GM18498 (cell line): ENCODE data around the gene KIF26B.

ENCODE experiments used
- ATAC-seq: cut with Tn5 transposase; IDR thresholded peaks from one replicate; pipeline ENCODE4 v1.9.1; 2021; ENCODE audit warnings: mild to moderate bottlenecking, moderate library complexity; ENCODE audit not compliant: unreplicated experiment

The KIF26B gene

DNA sequence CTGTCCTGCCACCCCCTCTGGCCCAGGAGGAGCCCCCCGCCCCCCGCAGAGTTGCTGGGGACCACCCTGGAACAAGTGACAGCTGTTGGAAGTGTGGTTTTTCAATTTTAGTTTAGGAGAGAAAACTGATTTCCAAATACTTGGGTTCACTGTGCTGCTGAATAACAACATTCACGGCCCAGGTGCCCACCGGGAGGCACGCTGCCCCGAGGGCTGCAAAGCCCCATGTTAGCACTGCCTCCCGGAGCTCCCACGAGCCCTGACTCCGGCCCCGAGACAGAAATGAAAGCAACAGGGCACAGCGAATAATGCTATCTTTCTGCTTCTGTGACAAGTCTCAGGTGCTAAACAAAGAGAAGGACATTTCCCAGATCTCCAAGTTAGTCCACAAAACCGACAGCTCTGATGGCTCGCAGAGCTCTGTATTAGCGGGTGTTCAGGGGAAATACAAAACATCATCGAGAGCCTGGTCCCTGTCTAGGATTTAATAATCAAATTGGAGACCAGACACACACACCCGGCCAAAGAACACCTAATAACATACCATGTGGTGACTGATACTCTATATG lies 451.5 kb downstream of the KIF26B start:
- no peak for ATAC-seq

DNA sequence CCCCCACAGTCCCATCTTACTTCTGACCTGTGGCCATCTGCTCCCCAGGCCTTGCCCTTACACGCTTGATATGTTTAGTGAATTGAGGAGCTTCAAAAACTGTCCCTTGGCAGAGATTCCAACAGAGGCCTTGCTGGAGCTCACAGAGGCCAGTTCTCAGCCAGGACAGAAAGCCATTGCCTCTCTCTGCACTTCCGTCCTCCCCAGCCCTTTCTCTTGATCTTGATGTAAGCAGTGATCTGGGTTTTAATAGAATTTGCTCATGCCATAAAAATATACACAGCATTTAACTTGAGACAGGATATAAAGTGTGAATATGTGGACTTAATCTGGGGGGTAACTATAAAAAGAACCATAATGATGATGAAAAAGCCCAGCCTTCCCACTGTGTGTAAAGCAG lies 453.5 kb downstream of the KIF26B start:
- no peak for ATAC-seq

DNA sequence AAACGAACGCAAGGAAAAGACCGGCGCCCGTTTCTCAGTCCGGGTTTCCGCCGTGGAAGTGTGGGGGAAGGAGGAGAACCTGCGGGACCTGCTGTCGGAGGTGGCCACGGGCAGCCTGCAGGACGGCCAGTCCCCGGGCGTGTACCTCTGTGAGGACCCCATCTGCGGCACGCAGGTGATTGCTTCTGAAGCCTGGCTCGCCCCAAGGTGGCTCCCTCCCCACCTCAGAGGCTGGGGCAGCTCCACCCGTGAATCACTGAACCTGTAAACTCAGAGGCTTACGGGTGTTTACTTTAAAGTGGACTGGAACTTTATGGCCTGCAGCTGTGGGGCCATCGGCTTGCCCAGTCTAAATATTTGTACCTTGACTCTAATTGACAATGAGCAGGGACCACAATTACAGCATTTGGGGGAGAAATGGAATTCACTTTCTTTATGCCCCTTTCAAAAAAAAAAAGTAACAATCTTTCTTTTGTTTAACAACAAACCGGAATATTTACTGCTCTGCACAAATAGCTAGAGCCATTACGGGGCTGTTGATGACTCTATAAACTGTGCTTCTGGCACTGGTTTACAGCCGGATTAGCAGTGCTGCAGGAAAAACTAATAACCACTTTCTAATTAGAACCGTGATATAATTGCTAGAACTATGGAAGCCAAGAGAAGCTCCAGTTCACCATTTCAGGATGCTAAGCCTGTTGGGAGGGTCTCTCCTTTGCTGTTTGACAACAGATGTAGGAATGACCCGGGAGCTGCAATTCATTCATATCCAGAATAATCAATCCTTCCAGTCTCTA lies 454.8 kb downstream of the KIF26B start:
- ATAC-seq, result no peak

DNA sequence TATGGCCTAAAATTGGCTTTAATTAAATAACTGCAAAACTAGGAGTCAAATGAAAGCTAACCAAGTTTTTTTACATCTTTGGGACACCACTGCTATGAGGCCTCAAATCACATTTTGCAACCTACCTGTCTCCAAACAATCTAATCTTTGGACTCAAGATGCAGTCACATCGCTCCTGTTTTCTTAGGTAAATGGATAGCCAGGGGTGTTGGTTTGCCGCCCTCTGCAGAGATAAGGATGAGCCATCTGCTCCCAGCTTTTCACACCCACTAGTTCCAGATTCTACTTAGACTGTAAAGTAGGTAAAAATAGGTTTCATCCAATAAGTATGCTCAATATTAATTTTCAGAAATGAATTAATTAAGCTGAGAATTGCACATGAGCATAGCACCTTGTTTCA lies 456.5 kb downstream of the KIF26B start:
- no peak for ATAC-seq

DNA sequence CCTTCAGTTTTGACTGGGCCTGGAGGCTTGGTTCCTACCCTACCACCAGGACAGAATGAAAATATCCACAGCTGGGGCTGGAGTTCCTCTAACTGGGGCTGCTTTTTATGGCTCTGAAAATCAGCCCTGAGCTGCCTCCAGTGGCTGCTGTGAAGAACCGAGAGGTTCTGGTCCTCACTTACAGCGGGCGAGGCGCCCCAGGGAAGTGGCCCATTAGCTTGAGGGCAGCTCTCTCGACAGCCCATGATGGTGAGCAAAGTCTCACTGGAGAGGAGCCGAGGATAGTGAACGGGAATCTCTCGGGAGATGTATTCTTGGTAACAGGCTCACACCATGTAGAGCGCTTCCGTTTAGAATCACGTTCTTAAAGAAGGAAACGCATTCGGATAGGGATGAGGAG lies 459.7 kb downstream of the KIF26B start:
- ATAC-seq, result no peak

DNA sequence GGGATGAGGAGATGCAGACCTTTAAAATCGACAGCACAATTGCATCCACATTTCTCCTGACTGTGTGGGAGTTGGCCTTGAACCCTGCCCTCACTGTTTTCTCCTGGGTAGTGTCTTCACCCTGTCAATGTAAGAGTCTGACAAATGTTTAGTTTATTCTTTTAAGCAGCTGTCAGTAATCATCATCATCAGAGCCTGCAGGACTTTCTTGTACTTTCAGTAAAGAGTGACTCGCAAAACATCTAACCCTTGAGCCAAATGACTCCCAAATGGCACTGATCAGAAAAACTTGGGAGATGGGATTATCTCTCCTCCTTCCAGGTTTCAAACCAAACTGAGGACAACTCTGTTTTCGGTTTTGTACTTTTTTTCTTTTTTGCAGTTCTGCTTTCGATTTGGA lies 460.2 kb downstream of the KIF26B start:
- ATAC-seq, result no peak

DNA sequence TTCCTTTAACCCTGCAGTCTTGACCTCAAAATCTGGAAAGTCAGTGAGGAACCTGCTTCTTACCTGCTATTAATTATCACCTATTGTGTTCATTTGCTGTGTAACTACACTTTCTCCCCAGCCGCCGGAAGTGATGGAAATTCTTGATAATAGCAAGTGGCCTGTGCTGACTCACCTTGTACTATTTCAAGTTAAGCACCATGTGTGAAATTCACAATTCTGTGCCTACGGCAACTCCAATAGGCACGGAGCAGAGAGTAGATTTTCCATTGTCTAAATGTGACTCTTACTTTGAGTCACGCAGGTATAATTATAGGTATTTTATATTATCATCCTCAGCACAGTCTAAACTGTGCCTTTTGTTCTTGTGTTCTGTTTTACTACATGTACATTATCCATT lies 466.8 kb downstream of the KIF26B start:
- no peak for ATAC-seq

DNA sequence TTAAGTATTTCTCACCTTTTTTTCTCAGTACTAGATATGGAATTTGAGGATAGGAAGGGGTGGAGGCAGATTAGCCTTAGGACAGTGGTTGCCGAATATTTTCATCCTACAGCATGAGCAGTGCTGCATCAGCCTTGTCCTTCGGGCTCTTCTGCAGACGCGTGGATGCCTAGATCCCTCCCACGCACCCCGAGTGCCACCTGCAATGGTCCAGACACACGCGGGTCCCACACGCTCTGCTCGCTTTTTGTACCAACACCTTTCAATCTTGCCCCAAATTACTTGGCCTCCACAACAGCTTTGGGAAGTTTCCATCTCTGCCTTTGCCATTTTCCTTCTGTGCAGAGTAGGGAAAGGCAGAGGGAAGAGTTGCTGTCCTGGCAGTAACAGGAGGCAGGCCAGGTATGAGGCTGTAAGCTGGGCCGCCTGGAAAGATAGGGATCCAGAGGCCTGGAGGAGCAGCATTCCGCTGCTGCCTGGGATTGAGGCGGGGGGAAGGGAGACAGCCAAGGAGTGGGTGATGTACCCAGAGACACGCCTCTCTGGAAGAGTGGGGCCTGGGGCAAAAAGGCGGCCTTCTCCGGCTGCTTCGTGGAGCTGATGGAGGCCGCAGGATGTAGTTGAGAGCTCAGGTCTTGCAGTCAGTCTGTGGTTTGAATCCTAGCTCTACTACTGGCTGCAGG lies 467.7 kb downstream of the KIF26B start:
- no peak for ATAC-seq

DNA sequence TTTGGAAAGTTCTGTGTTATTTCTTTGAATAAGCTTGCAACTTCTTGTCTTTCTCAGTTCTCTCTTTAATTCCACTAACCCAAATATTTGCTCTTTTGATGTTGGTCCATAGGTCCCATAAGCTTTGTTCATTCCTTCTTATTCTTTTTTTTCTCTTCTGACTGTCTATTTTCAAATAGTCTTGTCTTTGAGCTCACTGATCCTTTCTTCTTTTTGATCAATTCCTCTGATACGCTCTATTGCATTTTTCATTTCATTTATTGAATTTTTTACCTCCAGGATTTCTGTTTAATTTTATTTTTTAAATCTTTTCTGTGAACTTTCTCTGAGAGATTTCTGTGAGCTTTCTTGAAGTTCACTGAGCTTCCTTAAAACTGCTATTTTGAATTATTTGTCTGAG lies 486.6 kb downstream of the KIF26B start:
- ATAC-seq, result no peak

DNA sequence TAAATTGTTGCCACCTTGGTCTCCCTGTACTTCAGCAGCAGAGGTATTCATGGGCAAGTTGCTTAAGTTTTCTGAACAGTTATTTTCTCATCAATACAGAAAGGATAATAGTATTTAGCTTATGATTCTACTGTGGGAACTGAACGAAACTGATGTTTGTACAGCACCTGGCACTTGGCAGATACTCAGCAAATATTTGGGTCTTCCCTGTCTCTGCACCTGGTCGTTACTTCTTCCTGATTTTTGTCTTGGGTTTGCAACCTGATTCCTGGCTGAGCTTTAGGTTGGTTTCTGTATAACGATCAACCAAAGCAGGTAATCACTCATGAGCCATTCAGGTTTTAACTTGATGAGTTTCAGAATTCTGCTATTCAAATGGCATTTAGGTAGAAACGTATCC lies 490.6 kb downstream of the KIF26B start:
- ATAC-seq, result no peak

DNA sequence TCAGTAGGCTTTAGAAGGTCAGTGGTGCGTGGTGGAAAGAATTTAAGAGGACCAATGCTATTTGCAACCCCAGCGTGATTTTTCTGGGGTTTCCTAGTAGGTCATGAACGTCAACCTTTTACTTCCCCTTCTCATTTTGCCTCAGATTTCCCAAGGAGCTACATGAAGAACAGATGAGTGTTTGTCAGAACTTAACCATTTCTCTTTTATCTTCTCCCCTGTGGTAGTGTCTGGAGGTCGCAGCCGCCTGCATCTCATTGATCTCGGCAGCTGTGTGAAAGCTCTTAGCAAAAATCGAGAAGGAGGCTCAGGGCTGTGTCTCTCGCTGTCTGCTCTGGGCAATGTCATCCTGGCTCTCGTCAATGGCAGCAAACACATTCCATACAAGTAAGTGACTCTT lies 491.1 kb downstream of the KIF26B start:
- ATAC-seq, result no peak

DNA sequence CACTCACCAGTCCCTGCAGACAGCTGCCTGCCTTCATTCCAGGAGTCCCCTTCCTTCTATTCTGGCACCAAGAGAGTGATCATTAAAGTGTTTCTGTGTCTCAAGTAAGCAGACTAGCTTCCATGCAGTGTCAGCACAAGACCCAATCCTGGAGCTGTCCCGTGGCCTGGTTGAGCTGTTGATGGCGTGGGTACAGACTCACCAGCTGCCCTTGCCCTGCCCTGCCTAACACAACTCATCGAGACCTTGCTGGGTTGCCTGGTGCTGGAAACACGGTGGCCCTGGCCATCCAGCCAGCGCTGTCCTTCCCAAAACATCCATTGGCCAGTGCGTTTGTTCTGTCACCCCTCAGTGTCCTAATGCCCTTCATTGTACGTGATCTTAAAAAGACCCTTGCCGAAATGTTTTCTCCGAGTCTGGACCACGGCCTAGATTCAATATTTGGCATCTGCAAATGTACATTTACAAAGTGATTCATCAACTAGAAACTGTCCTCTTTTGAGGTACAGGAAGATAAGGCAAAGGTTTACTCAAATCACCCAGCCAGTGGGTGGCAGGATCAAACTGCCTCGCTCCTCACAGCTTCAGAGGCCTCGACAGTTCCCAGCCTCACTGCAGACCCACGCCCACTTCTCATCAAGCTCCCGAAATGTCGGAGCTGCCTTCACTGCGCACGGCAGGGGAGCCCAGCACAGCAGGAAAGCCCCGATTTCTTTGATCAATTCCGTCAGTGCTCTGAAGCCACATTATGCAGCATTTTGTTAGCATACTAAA lies 494.2 kb downstream of the KIF26B start:
- no peak for ATAC-seq

DNA sequence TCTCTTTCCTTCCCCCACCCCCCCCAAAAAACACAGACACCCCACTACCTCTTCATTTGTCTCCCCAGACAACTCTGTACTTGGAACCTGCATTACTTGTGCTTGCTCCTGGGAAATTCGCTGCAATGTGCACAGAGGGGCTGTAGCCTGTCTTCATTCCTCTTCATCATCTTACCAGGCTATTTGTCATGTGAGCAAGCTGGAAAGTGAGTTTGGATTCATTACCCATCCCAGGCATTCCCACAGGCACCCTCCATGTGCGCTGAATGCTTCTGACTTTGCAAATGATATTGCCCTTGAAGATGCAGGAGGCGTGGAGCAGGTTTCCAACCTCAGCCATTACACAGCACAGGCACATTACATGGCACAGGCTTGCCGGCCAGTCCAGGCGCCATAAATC lies 494.9 kb downstream of the KIF26B start:
- ATAC-seq, result no peak

DNA sequence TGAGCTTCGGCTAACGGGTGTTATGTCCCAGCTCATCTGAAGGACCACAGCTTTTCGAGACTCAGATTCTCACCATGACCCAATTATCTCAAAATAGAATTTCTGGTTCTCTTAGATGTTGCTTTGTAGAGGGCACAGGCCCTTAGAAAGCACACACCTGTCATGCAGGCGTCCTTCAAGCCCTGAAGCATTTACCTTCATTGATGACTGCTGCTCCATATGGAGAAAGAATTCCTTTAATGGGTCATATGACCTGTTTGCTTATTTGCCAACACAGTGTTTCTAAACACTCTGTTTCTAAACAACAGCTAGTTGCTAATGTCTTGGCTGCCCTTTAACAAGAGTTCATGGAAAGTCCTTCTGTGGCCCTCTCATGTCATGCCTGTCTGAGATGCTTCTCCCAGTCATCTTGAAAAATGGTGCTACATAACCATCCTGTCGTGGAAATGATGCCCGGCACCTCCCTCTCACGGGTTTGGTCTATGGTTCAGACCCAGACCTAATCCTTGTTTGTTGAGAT lies 495.7 kb downstream of the KIF26B start:
- ATAC-seq, result no peak

DNA sequence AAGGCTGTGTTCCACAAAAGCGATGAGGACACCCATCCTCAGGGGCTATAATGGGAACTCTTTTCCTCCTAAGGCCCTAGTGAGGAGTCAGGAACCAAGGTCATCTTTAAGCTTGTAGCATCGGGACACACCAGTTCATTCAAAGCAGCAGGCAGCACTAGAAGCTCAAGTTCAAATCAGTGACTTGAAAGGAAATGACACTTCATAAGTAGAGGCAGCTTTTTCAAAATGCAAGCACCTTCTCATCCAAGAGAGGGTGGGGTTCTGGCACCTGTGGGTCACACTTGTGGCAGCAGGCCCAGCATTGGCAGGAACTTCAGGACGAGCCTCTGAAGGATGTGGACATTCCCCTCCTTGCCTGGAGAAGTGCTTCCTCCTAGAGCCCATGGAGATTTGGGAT lies 496.3 kb downstream of the KIF26B start:
- ATAC-seq, result no peak

DNA sequence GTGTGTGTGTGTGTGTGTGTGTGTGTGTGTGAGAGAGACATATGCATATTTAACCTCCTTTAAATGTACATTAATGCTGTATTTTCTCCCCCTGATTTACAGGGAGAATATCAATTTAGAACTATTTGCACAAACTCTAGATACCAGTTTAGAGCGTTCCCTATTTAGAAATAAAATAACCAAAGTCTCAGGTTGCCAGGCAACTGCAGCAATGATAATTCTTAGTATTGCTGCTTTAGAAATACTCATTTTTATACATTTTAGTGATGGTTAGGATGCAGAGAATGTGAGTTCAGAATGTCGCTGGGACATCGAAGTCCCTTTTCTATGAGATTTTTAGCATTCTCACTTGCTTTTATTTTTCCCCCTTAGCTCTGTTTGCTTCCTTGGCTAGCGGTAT lies 497.3 kb downstream of the KIF26B start:
- ATAC-seq, result no peak

DNA sequence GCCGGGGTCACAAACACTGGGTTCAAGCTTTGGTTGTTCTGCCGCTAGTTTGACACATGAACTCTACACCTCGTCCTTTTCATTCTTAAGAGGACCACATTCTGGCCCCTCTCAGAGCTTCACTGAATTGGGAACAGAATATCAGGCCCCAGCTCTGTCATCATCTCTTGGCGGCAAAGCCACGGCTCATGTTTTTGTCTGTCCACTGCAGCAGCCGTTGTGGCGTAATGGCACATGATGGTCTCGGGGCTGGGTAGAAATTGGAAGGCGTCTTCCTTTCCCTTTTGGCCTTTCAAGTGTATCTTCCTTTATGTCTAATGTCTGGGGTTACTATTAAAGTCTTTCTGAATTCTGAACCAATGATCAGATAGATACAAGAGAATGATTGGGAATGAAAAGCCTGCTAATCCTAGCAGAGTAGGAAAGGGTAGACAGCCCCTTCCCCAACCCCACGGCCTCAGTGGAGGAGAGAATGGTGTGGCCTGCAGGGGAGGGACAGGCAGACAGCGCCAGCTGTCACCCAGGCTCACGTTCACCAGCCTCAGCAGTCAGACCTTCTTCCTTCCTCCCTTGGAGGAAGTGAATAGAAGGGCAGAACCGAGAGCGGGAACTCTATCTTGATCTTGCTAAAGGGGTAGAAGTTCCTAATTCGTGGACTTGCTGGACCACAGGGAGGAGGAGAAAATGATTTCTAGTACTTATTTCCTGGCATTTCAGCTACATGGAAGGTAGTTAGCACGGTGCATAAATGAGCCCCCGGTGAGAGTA lies 498.1 kb downstream of the KIF26B start:
- ATAC-seq, result no peak

DNA sequence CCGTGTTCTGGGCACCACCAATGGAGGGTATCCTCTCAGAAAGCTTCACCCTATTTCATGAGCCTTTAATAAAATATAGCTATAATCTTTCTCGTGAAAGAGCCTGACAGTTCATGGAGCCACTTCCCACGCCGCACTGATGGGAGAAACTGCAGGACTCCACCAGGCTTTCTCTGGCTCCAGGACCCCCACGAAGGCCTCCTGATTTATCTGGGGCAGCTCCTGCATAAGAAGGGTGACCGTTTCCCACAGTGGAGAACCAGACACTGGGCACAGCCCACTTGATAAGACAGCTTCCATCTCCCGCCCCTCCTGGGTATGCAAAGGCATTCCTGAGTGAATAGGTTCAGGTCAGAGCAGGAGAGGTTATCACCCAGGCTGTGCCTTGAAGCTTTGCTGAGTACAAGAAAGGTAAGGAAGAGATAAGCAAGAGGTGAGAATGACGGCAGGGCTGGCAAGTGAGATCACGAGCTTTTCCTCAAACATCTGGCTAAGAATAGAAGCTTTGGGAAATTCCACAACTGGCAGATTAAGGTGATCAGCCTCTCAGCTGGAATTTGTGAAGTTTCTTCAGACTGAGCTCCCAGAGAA lies 499.8 kb downstream of the KIF26B start:
- no peak for ATAC-seq

DNA sequence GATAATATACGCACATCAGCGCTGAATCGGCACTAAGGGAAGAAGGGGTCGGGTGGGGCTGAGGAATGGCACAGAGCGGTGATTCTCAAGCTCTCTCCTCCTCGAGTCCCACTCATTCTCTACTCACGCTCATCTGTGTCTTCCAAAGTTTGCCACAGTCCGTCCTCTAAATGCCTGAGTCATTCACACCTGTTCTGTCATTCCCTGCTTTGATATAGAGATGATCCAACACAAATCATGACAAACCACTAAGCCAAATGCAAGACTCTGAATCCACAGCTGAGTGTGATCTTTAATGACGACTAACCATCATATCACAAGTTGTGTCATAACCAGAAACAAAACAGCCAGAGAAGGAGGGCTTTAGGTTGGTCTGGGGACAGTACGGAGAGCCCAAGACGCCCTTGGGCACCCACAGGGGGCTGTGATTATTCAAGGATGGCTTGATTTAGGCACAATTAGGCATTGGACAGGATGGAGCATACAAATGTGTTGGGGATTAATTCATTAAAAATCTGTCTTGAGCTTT lies 501.5 kb downstream of the KIF26B start:
- no peak for ATAC-seq

DNA sequence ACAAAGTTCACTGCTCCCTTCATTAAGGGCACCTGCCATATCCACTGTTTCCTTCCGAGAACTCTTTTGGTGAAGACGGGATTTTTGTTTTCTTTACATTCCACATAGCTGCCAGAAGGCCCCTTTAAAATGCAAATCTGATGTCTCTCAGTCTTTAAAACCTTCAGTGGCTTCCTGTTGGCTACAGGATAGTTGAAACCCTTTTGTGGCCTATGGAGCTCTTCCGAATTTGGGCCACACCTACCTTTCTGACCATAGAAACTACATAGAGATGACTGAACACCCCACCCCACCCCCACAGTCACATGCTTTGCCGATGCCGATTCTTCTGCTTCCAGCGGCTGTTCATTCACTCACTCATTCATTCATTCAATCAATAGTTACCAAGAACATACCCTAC lies 502.6 kb downstream of the KIF26B start:
- ATAC-seq, result no peak
